ENCODE results near the gene ZCCHC7.
"Not testable (repeated sequence)": the region's sequence is repeated elsewhere in the genome, so short reads cannot be mapped to it uniquely, and the experiment has no call there.

ZCCHC7 gene

GRCh38 chr9:37382161-37382981 is 262.0 kb downstream of the ZCCHC7 start:
- DNase-seq, result no peak

- no peak for DNase-seq
Observed at GRCh38 chr9:37382982-37383357, 262.6 kb downstream of the ZCCHC7 start.

- DNase-seq, result no peak
Observed at GRCh38 chr9:37383393-37383792, 263.0 kb downstream of the ZCCHC7 start.

- no peak for DNase-seq
Observed at GRCh38 chr9:37383876-37384746, 263.7 kb downstream of the ZCCHC7 start.

GRCh38 chr9:37385286-37385685 is 264.9 kb downstream of the ZCCHC7 start:
- no peak for DNase-seq

- DNase-seq, result no peak
Observed at GRCh38 chr9:37386988-37387387, 266.6 kb downstream of the ZCCHC7 start.

GRCh38 chr9:37390759-37391158 is 270.4 kb downstream of the ZCCHC7 start:
- no peak for DNase-seq

- no peak for DNase-seq
Observed at GRCh38 chr9:37392272-37392671, 271.9 kb downstream of the ZCCHC7 start.

GRCh38 chr9:37395229-37395628 is 274.9 kb downstream of the ZCCHC7 start:
- DNase-seq, result no peak

- DNase-seq, result no peak
Observed at GRCh38 chr9:37395663-37396062, 275.3 kb downstream of the ZCCHC7 start.

- DNase-seq, result not testable (repeated sequence)
Observed at GRCh38 chr9:37397948-37398347, 277.6 kb downstream of the ZCCHC7 start.

GRCh38 chr9:37398464-37399025 is 278.2 kb downstream of the ZCCHC7 start:
- DNase-seq, result no peak

- DNase-seq, result no peak
Observed at GRCh38 chr9:37399336-37399735, 279.0 kb downstream of the ZCCHC7 start.

- DNase-seq, result no peak
Observed at GRCh38 chr9:37404590-37404989, 284.2 kb downstream of the ZCCHC7 start.

GRCh38 chr9:37405350-37405749 is 285.0 kb downstream of the ZCCHC7 start:
- DNase-seq, result no peak

GRCh38 chr9:37405764-37406380 is 285.5 kb downstream of the ZCCHC7 start:
- no peak for DNase-seq

GRCh38 chr9:37406603-37407401 is 286.4 kb downstream of the ZCCHC7 start:
- DNase-seq, result no peak

- DNase-seq, result no peak
Observed at GRCh38 chr9:37407468-37407867, 287.1 kb downstream of the ZCCHC7 start.
